Spinal cord (tissue), 10 donors: ENCODE results near the gene SRCIN1. TPM values are rescaled to one million over a fixed set of nuclear protein-coding genes. Genes with fewer than 3 reads are reported as not detected.

Experiments used
- DNase-seq, 6 donors: peaks; one replicate each; pipeline versions ENCODE4 v3.0.0 to v3.0.0-alpha.2; 2013 to 2015; ENCODE audit warnings: low spot score in 6 of 6, low read depth in 4 of 6
- H3K27ac ChIP-seq: one replicate; pipeline ENCODE4 v1.5.1; 2013; ENCODE audit warnings: low read depth, low read length, control low read depth
- H3K27me3 ChIP-seq: one replicate; pipeline ENCODE4 v1.6.1; 2013; ENCODE audit warnings: low read length; ENCODE audit not compliant: control insufficient read depth, insufficient read depth
- H3K36me3 ChIP-seq: one replicate; pipeline ENCODE4 v1.6.1; 2013; ENCODE audit warnings: low read length; ENCODE audit not compliant: control insufficient read depth, insufficient read depth
- H3K4me1 ChIP-seq: one replicate; pipeline ENCODE4 v1.6.1; 2013; ENCODE audit warnings: low read length; ENCODE audit not compliant: control insufficient read depth, insufficient read depth
- H3K4me3 ChIP-seq: one replicate; pipeline ENCODE4 v1.5.1; 2013; ENCODE audit warnings: low read depth, low read length, control low read depth
- H3K9me3 ChIP-seq: one replicate; pipeline ENCODE4 v1.6.1; 2013; ENCODE audit warnings: low read length; ENCODE audit not compliant: control insufficient read depth, insufficient read depth
- WGBS: methylation state at CpG from one replicate; pipeline ENCODE4 v1.1.5; 2013; ENCODE audit warnings: missing lambda C conversion rate; ENCODE audit not compliant: insufficient coverage; 5-methylcytosine and 5-hydroxymethylcytosine counted together
- polyA plus RNA-seq, 2 donors: library from polyadenylated mRNA; unstranded; fragments of 120-200 nt; gene quantifications; one replicate each; pipeline ENCODE4 v1.2.1, GENCODE V29; 2013; ENCODE audit not compliant: insufficient read length in 2 of 2
- total RNA-seq, 2 donors: library from RNA; depleted of rRNA in 1 of 2; stranded (reverse); fragments of 120-200 nt in 1 of 2; fragments of >200 nt in 1 of 2; gene quantifications; one replicate each; pipeline versions ENCODE4 v1.2.3 to v1.2.4, GENCODE V29; 2013 to 2014
- donor health status: healthy.

Gene SRCIN1
- total and polyA plus RNA-seq, 4 donors = 16.0 to 79.4 (median 44.1) TPM

DNA sequence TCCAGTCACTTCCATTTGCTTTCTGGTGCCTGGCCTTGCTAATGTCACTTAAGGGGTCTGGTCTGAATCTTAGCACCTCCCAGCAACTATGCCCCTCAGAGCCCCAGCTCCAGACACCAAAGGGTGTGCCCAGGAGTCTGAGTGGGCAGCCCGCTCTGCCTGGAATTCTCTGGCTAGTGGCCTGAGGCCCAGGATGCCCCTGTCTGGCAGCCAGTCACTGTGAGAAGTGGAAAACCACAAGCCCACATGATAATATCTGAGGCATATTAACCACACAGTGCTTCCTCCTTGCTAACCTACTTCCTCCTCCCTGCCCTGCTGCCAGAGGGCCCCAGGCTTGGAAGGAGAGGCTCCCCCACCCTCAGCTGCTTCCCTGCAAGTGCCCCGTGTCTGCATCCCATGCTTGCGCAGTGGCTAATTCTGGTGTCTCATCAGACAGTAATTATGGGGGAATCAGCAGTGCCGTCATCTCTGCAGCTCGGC lies 14.0 kb downstream of the SRCIN1 start:
- Histone ChIP-seq H3K27ac (no peak overlapping the region), H3K4me1 (peaks cover 52% of the 10 kb centered on the region), H3K9me3 (no peaks in the 10 kb centered on the region), H3K36me3 (peaks cover 54% of the 10 kb centered on the region), H3K4me3 (no peak overlapping the region), H3K27me3 (no peaks in the 10 kb centered on the region)
- DNase-seq = no peak
- 74% methylated on average over 2 of the region's 5 CpGs for WGBS

DNA sequence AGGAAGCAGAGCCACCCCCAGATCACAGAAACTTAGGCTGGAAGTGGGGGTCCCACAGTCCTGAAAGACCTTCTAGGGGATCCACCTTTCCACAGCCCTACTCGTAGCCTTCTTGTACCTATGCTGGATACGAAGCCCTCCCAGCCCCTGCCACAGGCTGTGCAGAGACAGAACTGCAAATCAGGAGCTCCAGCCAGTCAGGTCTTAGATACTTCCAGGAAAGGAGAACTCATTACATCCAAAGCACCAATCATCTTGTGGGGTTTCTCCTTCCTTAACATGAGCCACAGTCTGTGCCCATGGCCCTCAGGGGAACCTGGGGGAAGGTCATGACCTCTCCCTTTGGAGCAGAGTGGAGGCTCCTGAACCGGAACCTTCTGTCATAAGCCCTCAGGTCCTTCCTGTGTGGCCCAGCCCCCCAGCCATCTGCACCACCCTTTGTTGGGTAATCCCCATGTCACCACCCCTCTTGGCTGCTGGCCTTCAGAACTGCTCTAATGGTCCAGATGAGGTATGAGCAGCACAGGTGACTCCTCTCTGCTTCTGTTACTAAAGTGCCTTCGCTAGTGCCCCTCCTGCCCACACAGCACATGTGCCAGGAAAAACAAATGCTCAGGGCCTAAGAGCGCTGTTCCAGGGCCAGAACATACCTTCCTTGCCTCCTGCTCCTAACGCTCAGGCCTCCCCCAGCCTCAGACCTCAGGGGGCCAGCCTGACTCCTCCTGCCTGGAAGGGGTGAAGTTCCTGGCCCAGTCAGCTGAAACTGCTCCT lies 14.6 kb downstream of the SRCIN1 start:
- Histone ChIP-seq H3K27me3 (no peaks in the 10 kb centered on the region), H3K4me3 (no peak overlapping the region), H3K4me1 (peaks cover 58% of the 10 kb centered on the region), H3K36me3 (peaks cover 53% of the 10 kb centered on the region), H3K9me3 (no peaks in the 10 kb centered on the region), H3K27ac (no peak overlapping the region)
- 66% methylated on average over 5 of the region's 6 CpGs for WGBS
- no peak for DNase-seq

DNA sequence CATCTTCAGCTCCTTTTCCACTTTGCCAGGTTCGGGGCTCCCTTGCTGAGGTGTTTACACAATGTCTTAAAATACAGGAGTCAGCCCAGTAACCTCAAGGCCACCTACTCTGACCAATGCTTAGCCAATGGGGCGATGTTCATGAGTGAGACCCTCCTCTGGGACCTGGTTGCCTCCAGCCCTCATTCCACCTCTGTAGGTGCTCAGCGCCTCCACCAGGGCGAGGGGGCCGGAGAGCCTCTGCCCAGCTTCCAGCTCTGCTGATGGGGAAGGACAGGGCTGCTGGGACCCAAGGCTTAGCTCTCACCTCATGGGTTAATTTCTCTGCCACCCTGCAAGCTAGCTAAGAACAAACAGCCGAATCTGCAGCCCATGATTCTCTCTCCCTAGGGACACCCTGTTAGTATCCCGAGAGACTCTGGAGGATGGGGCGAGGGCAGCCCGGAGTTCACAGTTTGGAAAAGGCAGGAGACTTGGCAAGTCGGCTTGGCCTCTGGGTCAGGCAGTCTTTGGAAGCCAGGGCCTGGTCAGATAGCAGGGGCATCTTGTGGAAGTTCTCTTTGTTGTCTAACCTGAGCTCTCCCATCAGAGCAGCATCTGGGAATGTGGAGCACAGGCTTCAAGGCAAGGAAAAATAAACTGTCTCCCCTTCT lies 16.2 kb downstream of the SRCIN1 start:
- peaks cover 41% of the 10 kb centered on the region for H3K36me3 ChIP-seq
- 85% methylated on average over 10 of the region's 10 CpGs for WGBS
- H3K27ac ChIP-seq = no peak overlapping the region
- no peaks in the 10 kb centered on the region for H3K9me3 ChIP-seq
- no peak for DNase-seq
- peaks cover 2% of the 10 kb centered on the region for H3K27me3 ChIP-seq
- H3K4me3 ChIP-seq = no peak overlapping the region
- H3K4me1 ChIP-seq = peaks cover 73% of the 10 kb centered on the region

GRCh38 chr17:38588788-38589174 lies 17.0 kb downstream of the SRCIN1 start:
- Histone ChIP-seq H3K27me3 (peaks cover 2% of the 10 kb centered on the region), H3K4me1 (peaks cover 73% of the 10 kb centered on the region)

GRCh38 chr17:38587947-38588787 lies 17.6 kb downstream of the SRCIN1 start:
- peaks cover 2% of the 10 kb centered on the region for H3K27me3 ChIP-seq

More at GRCh38 chr17:38588788-38589174, 17.0 kb downstream of the SRCIN1 start:
- DNase-seq = no peak
- Histone ChIP-seq H3K27ac (no peak overlapping the region), H3K9me3 (no peaks in the 10 kb centered on the region), H3K4me3 (no peak overlapping the region), H3K36me3 (peaks cover 33% of the 10 kb centered on the region)
- 62% methylated on average over 9 of the region's 9 CpGs for WGBS

GRCh38 chr17:38587203-38587602 lies 18.5 kb downstream of the SRCIN1 start:
- H3K9me3 ChIP-seq = no peaks in the 10 kb centered on the region
- no peak for DNase-seq
- peaks cover 2% of the 10 kb centered on the region for H3K27me3 ChIP-seq
- 73% methylated on average over 4 of the region's 4 CpGs for WGBS
- no peak overlapping the region for H3K27ac ChIP-seq
- H3K36me3 ChIP-seq = peaks cover 27% of the 10 kb centered on the region
- H3K4me1 ChIP-seq = peaks cover 69% of the 10 kb centered on the region
- H3K4me3 ChIP-seq = no peak overlapping the region

More at GRCh38 chr17:38587947-38588787, 17.6 kb downstream of the SRCIN1 start:
- Histone ChIP-seq H3K4me1 (peaks cover 73% of the 10 kb centered on the region), H3K36me3 (peaks cover 32% of the 10 kb centered on the region), H3K27ac (no peak overlapping the region), H3K9me3 (no peaks in the 10 kb centered on the region), H3K4me3 (no peak overlapping the region)
- 9% methylated on average over 7 of the region's 13 CpGs for WGBS
- peak in 2 of 6 donors; percentile 63 to 74 for DNase-seq

- Histone ChIP-seq H3K36me3 (peaks cover 23% of the 10 kb centered on the region), H3K4me1 (peaks cover 69% of the 10 kb centered on the region), H3K4me3 (no peak overlapping the region), H3K27me3 (peaks cover 2% of the 10 kb centered on the region), H3K9me3 (no peaks in the 10 kb centered on the region), H3K27ac (no peak overlapping the region)
- 70% methylated on average over 3 of the region's 7 CpGs for WGBS
- no peak for DNase-seq
Measured at GRCh38 chr17:38586788-38587187, 19.0 kb downstream of the SRCIN1 start.

- Histone ChIP-seq H3K9me3 (no peaks in the 10 kb centered on the region), H3K4me3 (no peak overlapping the region), H3K4me1 (peaks cover 66% of the 10 kb centered on the region), H3K36me3 (peaks cover 19% of the 10 kb centered on the region), H3K27ac (no peak overlapping the region), H3K27me3 (peaks cover 2% of the 10 kb centered on the region)
- DNase-seq = no peak
- 92% methylated on average over 2 of the region's 7 CpGs for WGBS
Measured at GRCh38 chr17:38585918-38586529, 19.7 kb downstream of the SRCIN1 start.
